Stimulated activated CD4-positive, alpha-beta T cell treated with anti-CD3 and anti-CD28 coated beads, Interleukin-1b, Interleukin-23, amount 100 ng/mL, for 24 hours (primary cell): ENCODE results near the gene HAPSTR1.
A peak's percentile ranks its signal among the peaks of the same experiment; 100 is the strongest.
"Not testable (repeated sequence)": the region's sequence is repeated elsewhere in the genome, so short reads cannot be mapped to it uniquely, and the experiment has no call there.

Experiments used
- DNase-seq, 4 experiments: peaks; one replicate each; pipeline ENCODE4 v3.0.0-alpha.2; 2020; ENCODE audit warnings: low read depth in 4 of 4, low spot score in 1 of 4

HAPSTR1 gene

GRCh38 chr16:9070254-9070653 lies 21.2 kb upstream of the HAPSTR1 start:
- no peak for DNase-seq

GRCh38 chr16:9071377-9071776 lies 20.1 kb upstream of the HAPSTR1 start:
- no peak for DNase-seq

GRCh38 chr16:9072806-9073341 lies 18.6 kb upstream of the HAPSTR1 start:
- peak in 2 of 4 experiments; percentile 16 to 37 for DNase-seq

GRCh38 chr16:9075299-9076071 lies 16.0 kb upstream of the HAPSTR1 start:
- DNase-seq: no peak

GRCh38 chr16:9077091-9077809 lies 14.2 kb upstream of the HAPSTR1 start:
- no peak for DNase-seq

GRCh38 chr16:9078467-9079429 lies 12.7 kb upstream of the HAPSTR1 start:
- DNase-seq: not testable (repeated sequence)

GRCh38 chr16:9079430-9079812 lies 12.0 kb upstream of the HAPSTR1 start:
- no peak for DNase-seq

- no peak for DNase-seq
Observed at GRCh38 chr16:9081158-9081557, 10.3 kb upstream of the HAPSTR1 start.

- no peak for DNase-seq
Observed at GRCh38 chr16:9081843-9082242, 9.6 kb upstream of the HAPSTR1 start.

GRCh38 chr16:9082422-9082821 lies 9.0 kb upstream of the HAPSTR1 start:
- no peak for DNase-seq

GRCh38 chr16:9087733-9088132 lies 3.7 kb upstream of the HAPSTR1 start:
- DNase-seq: not testable (repeated sequence)

GRCh38 chr16:9088848-9089247 lies 2.6 kb upstream of the HAPSTR1 start:
- no peak for DNase-seq

- no peak for DNase-seq
Observed at GRCh38 chr16:9089660-9090059, 1.8 kb upstream of the HAPSTR1 start.

GRCh38 chr16:9090101-9090959 lies 1.1 kb upstream of the HAPSTR1 start:
- DNase-seq: peak in 3 of 4 experiments; percentile 14 to 44 (median 43)

- peak in 1 of 4 experiments; percentile 12 for DNase-seq
Observed at GRCh38 chr16:9091867-9092281, 430 bp downstream of the HAPSTR1 start.

- DNase-seq: peak in 3 of 4 experiments; percentile 32 to 42 (median 34)
Observed at GRCh38 chr16:9092282-9092977, 986 bp downstream of the HAPSTR1 start.

GRCh38 chr16:9092978-9093344 lies 1.5 kb downstream of the HAPSTR1 start:
- peak in 1 of 4 experiments; percentile 7 for DNase-seq

- DNase-seq: no peak
Observed at GRCh38 chr16:9094011-9094846, 2.8 kb downstream of the HAPSTR1 start.

- no peak for DNase-seq
Observed at GRCh38 chr16:9095171-9095570, 3.7 kb downstream of the HAPSTR1 start.
